CD4-positive, alpha-beta memory T cell (primary cell): ENCODE data around the gene CD63. TPM values are rescaled to one million over a fixed set of nuclear protein-coding genes. Genes with fewer than 3 reads are reported as not detected.
"Not testable (repeated sequence)": the region's sequence is repeated elsewhere in the genome, so short reads cannot be mapped to it uniquely, and the experiment has no call there.

Source experiments
- CTCF ChIA-PET: fragments of 350-600 bp; sonication (Branson Sonifier 250); formaldehyde crosslinking; loops from one replicate; lab custom pipeline; 2021; ENCODE audit warnings: inconsistent platforms; ENCODE audit not compliant: partially characterized antibody; lab: Charles Lee
- POLR2A ChIA-PET: fragments of 350-600 bp; sonication (Branson Sonifier 250); formaldehyde crosslinking; loops from one replicate; lab custom pipeline; 2021; ENCODE audit not compliant: partially characterized antibody; lab: Charles Lee
- DNase-seq, 5 donors: peaks; one replicate each; pipeline versions ENCODE4 v3.0.0 to v3.0.0-alpha.2; 2020 to 2022; ENCODE audit warnings: mixed read lengths in 1 of 5
- H3K27ac ChIP-seq: one replicate; pipeline ENCODE4 v1.7.0; 2013; ENCODE audit warnings: low read depth, low read length
- H3K27me3 ChIP-seq: 2 replicates; pipeline ENCODE4 v1.7.0; 2013; ENCODE audit warnings: mild to moderate bottlenecking, low read length, moderate library complexity; ENCODE audit not compliant: insufficient read depth
- H3K36me3 ChIP-seq: 2 replicates; pipeline ENCODE4 v1.7.0; 2013; ENCODE audit warnings: mild to moderate bottlenecking, low read length, moderate library complexity; ENCODE audit not compliant: insufficient read depth
- H3K4me1 ChIP-seq: 2 replicates; pipeline ENCODE4 v1.7.0; 2013; ENCODE audit warnings: mild to moderate bottlenecking, low read length, moderate library complexity; ENCODE audit not compliant: insufficient read depth
- H3K4me3 ChIP-seq, 2 donors: one replicate each; pipeline ENCODE4 v1.7.0; 2013; ENCODE audit warnings: low read length in 2 of 2, mild to moderate bottlenecking in 1 of 2
- H3K9me3 ChIP-seq, 2 donors: one replicate each; pipeline ENCODE4 v1.7.0; 2013; ENCODE audit warnings: low read length in 2 of 2, control low read depth in 1 of 2; ENCODE audit not compliant: control insufficient read depth in 1 of 2
- H3K27ac Mint-ChIP-seq, 7 donors: one replicate each; pipeline ENCODE4 v1.8.0; 2020 to 2021; ENCODE audit warnings: mixed read lengths in 7 of 7, mild to moderate bottlenecking in 6 of 7, inconsistent platforms in 3 of 7, moderate library complexity in 3 of 7
- H3K27me3 Mint-ChIP-seq, 2 donors: one replicate each; pipeline ENCODE4 v1.8.0; 2020 to 2021; ENCODE audit warnings: mixed read lengths in 2 of 2
- H3K36me3 Mint-ChIP-seq, 2 donors: one replicate each; pipeline ENCODE4 v1.8.0; 2020 to 2021; ENCODE audit warnings: mixed read lengths in 2 of 2, inconsistent platforms in 1 of 2, mild to moderate bottlenecking in 1 of 2
- H3K4me1 Mint-ChIP-seq, 4 donors: one replicate each; pipeline ENCODE4 v1.8.0; 2020 to 2021; ENCODE audit warnings: mixed read lengths in 4 of 4, mild to moderate bottlenecking in 1 of 4
- H3K4me3 Mint-ChIP-seq, 8 donors: one replicate each; pipeline ENCODE4 v1.8.0; 2020 to 2021; ENCODE audit warnings: mixed read lengths in 8 of 8, mild to moderate bottlenecking in 7 of 8, moderate library complexity in 6 of 8, inconsistent platforms in 3 of 8
- H3K9me3 Mint-ChIP-seq, 8 donors: one replicate each; pipeline ENCODE4 v1.8.0; 2020 to 2021; ENCODE audit warnings: mixed read lengths in 8 of 8, mild to moderate bottlenecking in 5 of 8, inconsistent platforms in 3 of 8, moderate library complexity in 1 of 8
- intact Hi-C: fragments of 100-400 bp; cut with micrococcal nuclease; formaldehyde crosslinking; loops from one replicate; pipeline ENCODE4 v1.15.1; 2023
- polyA plus RNA-seq, 2 donors: library from polyadenylated mRNA; unstranded; fragments of 300-500 nt; fragmentation: Illumina TruSeq; gene quantifications; one replicate each; pipeline ENCODE4 v1.2.3, GENCODE V29; 2021
- total RNA-seq, 2 experiments: library from RNA; stranded (reverse); gene quantifications; one replicate each; pipeline ENCODE4 v1.2.3, GENCODE V29; 2021

The CD63 gene
- total and polyA plus RNA-seq, 4 experiments from 2014 or later = 76.4 to 349 (median 135) TPM

DNA sequence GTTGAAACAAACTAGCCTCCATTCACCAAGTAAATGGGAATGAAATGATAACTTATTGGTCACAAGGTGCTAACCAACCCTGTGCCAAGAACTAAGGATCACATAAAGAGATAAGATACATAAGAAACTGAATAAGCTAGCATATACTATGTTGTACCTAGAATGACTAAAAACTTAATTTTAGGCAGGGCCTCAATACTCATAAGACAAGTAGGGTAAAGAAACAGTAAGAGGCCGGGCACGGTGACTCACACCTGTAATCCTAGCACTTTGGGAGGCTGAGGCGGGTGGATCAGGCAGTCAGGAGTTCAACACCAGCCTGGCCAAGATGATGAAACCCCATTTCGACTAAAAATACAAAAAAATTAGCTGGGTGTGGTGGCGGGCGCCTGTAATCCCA is 31.9 kb upstream of the CD63 start:
- Histone ChIP-seq H3K36me3 (peaks cover 30% of the 10 kb centered on the region), H3K27ac (no peak overlapping the region), H3K4me3 (no peak overlapping the region), H3K9me3 (no peaks in the 10 kb centered on the region), H3K4me1 (no peaks in the 10 kb centered on the region), H3K27me3 (no peaks in the 10 kb centered on the region)
- no peaks in the 10 kb centered on the region for H3K9me3 Mint-ChIP-seq
- DNase-seq = no peak
- POLR2A ChIA-PET = no interaction called here
- peak overlapping the region; percentile 6 to 84 (median 36) for H3K27ac Mint-ChIP-seq
- H3K36me3 Mint-ChIP-seq = peaks cover 25 to 52% of the 10 kb centered on the region in 2 donors
- CTCF ChIA-PET = interaction anchor here (1.4 kb wide), 1 partner anchor 12 kb away, joined by 4 read pairs; no protein-coding TSS in a partner anchor
- intact Hi-C loops = no loop called here
- no peak overlapping the region for H3K4me3 Mint-ChIP-seq
- peaks cover 0 to 4% (median 2%) of the 10 kb centered on the region in 4 donors for H3K4me1 Mint-ChIP-seq
- H3K27me3 Mint-ChIP-seq = no peaks in the 10 kb centered on the region

DNA sequence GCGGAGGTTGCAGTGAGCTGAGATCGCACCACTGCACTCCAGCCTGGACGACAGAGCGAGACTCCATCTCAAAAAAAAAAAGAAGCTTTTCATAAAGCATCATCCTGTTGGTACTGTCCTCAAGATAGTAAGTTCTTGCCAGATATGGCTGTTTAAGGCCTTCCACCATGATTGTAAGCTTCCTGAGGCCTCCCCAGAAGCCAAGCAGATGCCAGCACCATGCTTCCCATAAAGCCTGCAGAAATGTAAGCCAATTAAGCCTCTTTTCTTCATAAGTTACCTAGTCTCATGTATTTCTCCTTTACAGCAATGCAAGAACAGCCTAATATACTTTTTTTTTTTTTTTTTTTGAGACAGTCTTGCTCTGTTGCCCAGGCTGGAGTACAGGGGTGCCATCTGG is 29.8 kb upstream of the CD63 start:
- POLR2A ChIA-PET = interaction anchor here (5.3 kb wide), 1 partner anchor 15 kb away, joined by 18 read pairs; the partner anchor contains the start of gene GDF11

DNA sequence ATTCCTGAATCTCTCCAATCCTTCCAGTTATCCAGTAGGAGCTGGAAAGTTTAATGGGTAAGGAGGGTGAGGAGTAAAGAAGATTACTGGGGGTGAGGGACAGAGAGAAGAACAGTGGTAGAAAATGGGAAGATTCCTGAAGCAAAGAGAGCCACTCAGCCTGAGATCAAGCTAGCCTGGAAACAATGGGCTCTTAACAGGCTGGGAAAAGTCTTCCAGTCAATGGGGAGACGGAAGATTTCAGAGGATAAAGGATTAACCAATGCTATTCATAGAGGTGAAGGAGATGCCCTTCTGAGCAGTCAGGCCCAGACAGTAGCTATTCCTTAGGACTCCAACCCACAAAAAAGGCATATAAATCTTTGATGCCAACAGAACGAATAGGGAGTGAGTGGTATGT is 28.9 kb upstream of the CD63 start:
- H3K27me3 ChIP-seq = no peaks in the 10 kb centered on the region
- ChIA-PET POLR2A (interaction anchor here (1.7 to 5.3 kb wide), 2 partner anchors 14 to 39 kb away, joined by 6 to 18 read pairs; partner anchors contain the start of gene GDF11), CTCF (interaction anchor here (1.0 to 7.8 kb wide), 4 partner anchors 11 to 182 kb away, joined by 3 to 37 read pairs (median 3); no protein-coding TSS in a partner anchor)
- H3K4me3 ChIP-seq = no peak overlapping the region
- H3K27ac ChIP-seq = no peak overlapping the region
- H3K9me3 Mint-ChIP-seq = no peaks in the 10 kb centered on the region
- DNase-seq = no peak
- H3K4me1 ChIP-seq = no peaks in the 10 kb centered on the region
- H3K36me3 ChIP-seq = peaks cover 49% of the 10 kb centered on the region
- no peaks in the 10 kb centered on the region for H3K27me3 Mint-ChIP-seq
- no peaks in the 10 kb centered on the region for H3K9me3 ChIP-seq
- peaks cover 24 to 61% of the 10 kb centered on the region in 2 donors for H3K36me3 Mint-ChIP-seq
- no peak overlapping the region for H3K4me3 Mint-ChIP-seq
- H3K27ac Mint-ChIP-seq = peak overlapping the region; percentile 5 to 77 (median 47)
- intact Hi-C loops = no loop called here
- H3K4me1 Mint-ChIP-seq = peaks cover 0 to 5% (median 2%) of the 10 kb centered on the region in 4 donors

More for the DNA sequence above, 29.8 kb upstream of the CD63 start:
- intact Hi-C loops, H3K27me3 ChIP-seq, H3K9me3 ChIP-seq, H3K4me1 Mint-ChIP-seq, DNase-seq, H3K4me3 Mint-ChIP-seq, H3K9me3 Mint-ChIP-seq, H3K4me1 ChIP-seq, H3K27ac ChIP-seq, H3K4me3 ChIP-seq, H3K27me3 Mint-ChIP-seq: not testable (repeated sequence)
- H3K36me3 ChIP-seq = peaks cover 44% of the 10 kb centered on the region
- CTCF ChIA-PET = interaction anchor here (0.7 kb wide), 1 partner anchor 271 kb away, joined by 3 read pairs; no protein-coding TSS in a partner anchor
- peaks cover 24 to 62% of the 10 kb centered on the region in 2 donors for H3K36me3 Mint-ChIP-seq
- H3K27ac Mint-ChIP-seq = peak overlapping the region in 3 of 7 donors; percentile 17 to 57 (median 48)

DNA sequence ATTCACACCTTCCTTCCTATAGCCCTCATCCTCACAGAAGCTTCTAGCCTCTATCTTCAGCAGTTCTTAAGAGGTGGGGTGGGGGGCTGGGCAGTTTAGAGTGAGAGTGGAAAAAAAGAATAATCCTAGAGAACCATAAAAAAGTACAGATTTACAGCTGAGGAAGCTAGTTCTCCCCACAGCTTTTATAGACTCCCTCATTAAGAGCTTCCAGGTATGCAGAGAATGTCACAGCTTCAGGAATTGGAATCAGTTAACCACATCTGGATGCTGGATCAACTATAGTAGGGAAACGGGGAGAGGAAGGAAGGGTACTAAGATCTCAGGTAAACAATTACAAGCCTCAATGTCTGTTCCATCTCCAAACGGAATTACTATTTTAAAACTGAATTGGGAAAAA is 26.4 kb upstream of the CD63 start:
- H3K36me3 ChIP-seq = peaks cover 49% of the 10 kb centered on the region
- no peaks in the 10 kb centered on the region for H3K27me3 ChIP-seq
- peak overlapping the region in 6 of 7 donors; percentile 30 to 77 (median 64) for H3K27ac Mint-ChIP-seq
- no peaks in the 10 kb centered on the region for H3K9me3 Mint-ChIP-seq
- H3K4me1 Mint-ChIP-seq = peaks cover 0 to 3% (median 0%) of the 10 kb centered on the region in 4 donors
- no peak overlapping the region for H3K4me3 ChIP-seq
- H3K4me3 Mint-ChIP-seq = no peak overlapping the region
- ChIA-PET CTCF (interaction anchor here (0.6 to 7.8 kb wide), 4 partner anchors 11 to 42 kb away, joined by 3 to 37 read pairs (median 11); partner anchors contain the start of gene GDF11), POLR2A (interaction anchor here (0.7 to 5.3 kb wide), 5 partner anchors 12 to 352 kb away, joined by 3 to 18 read pairs (median 5); partner anchors contain the start of gene GDF11)
- H3K27me3 Mint-ChIP-seq = no peaks in the 10 kb centered on the region
- H3K4me1 ChIP-seq = no peaks in the 10 kb centered on the region
- DNase-seq = no peak
- no peaks in the 10 kb centered on the region for H3K9me3 ChIP-seq
- no peak overlapping the region for H3K27ac ChIP-seq
- intact Hi-C loops = no loop called here
- peaks cover 20 to 70% of the 10 kb centered on the region in 2 donors for H3K36me3 Mint-ChIP-seq

DNA sequence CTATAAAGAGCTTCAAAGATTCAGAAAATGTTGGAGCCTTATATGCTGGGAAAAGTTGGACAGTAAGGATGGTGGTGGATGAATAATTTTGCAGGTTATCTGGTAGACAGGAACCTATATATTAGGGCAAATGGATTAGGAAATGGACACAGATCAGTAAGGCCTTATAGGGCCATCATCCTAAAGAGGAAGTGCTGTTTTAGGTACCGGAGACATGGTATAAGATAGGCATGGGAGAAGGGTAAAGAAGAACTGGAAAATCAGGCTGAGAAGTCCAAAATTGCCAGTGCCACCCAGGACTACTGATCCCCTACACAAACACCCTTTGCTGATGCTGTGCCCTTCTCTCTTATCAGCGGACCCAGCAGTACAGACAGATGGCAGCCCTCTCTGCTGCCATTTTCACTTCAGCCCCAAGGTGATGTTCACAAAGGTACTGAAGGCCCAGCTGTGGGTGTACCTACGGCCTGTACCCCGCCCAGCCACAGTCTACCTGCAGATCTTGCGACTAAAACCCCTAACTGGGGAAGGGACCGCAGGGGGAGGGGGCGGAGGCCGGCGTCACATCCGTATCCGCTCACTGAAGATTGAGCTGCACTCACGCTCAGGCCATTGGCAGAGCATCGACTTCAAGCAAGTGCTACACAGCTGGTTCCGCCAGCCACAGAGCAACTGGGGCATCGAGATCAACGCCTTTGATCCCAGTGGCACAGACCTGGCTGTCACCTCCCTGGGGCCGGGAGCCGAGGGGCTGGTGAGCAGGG is 19.6 kb upstream of the CD63 start:
- Histone ChIP-seq H3K27me3 (no peaks in the 10 kb centered on the region), H3K4me3 (no peak overlapping the region), H3K27ac (no peak overlapping the region), H3K36me3 (peaks cover 10% of the 10 kb centered on the region), H3K9me3 (no peaks in the 10 kb centered on the region), H3K4me1 (peaks cover 16% of the 10 kb centered on the region)
- peaks cover 18 to 43% (median 27%) of the 10 kb centered on the region in 4 donors for H3K4me1 Mint-ChIP-seq
- no peaks in the 10 kb centered on the region for H3K9me3 Mint-ChIP-seq
- no peak overlapping the region for H3K4me3 Mint-ChIP-seq
- H3K27ac Mint-ChIP-seq = peak overlapping the region in 3 of 7 donors; percentile 31 to 56 (median 33)
- H3K27me3 Mint-ChIP-seq = no peaks in the 10 kb centered on the region
- intact Hi-C loops = no loop called here
- peaks cover 0 to 46% of the 10 kb centered on the region in 2 donors for H3K36me3 Mint-ChIP-seq
- ChIA-PET POLR2A (interaction anchor here (1.0 to 13.3 kb wide), 7 partner anchors 10 to 195 kb away, joined by 3 to 201 read pairs (median 4); partner anchors contain the start of genes DGKA, ORMDL2, PYM1 and SARNP), CTCF (interaction anchor here (1.6 to 2.1 kb wide), 5 partner anchors 10 to 281 kb away, joined by 4 to 10 read pairs (median 4); no protein-coding TSS in a partner anchor)
- no peak for DNase-seq

DNA sequence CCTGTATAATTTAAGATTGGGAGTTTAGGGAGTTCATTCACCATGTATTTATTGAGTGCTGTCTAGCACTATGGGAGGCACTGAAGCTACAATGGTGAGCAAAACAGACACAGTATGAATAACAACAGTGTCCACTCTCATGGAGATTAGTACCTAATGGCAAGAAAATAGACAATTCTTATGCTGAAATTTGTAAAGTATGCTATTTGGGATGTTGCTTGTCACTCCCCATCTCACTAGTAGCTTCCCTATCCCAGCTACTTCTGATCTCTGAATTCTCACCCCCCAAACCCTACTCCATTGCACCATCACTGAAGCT is 18.1 kb upstream of the CD63 start:
- intact Hi-C loops = no loop called here
- H3K27ac ChIP-seq = no peak overlapping the region

More for the DNA sequence above, 18.1 kb upstream of the CD63 start:
- ChIA-PET CTCF (interaction anchor here (0.9 to 2.1 kb wide), 6 partner anchors 9 to 298 kb away, joined by 3 to 10 read pairs (median 4); no protein-coding TSS in a partner anchor), POLR2A (interaction anchor here (0.8 to 13.3 kb wide), 5 partner anchors 8 to 227 kb away, joined by 3 to 201 read pairs (median 4); partner anchors contain the start of genes DGKA, ORMDL2, PYM1 and RAB5B)
- peaks cover 24 to 54% (median 34%) of the 10 kb centered on the region in 4 donors for H3K4me1 Mint-ChIP-seq
- no peaks in the 10 kb centered on the region for H3K27me3 Mint-ChIP-seq
- no peak overlapping the region for H3K4me3 Mint-ChIP-seq
- no peak overlapping the region for H3K4me3 ChIP-seq
- peaks cover 0 to 37% of the 10 kb centered on the region in 2 donors for H3K36me3 Mint-ChIP-seq
- H3K9me3 Mint-ChIP-seq = no peaks in the 10 kb centered on the region
- no peak for DNase-seq
- no peaks in the 10 kb centered on the region for H3K27me3 ChIP-seq
- peaks cover 20% of the 10 kb centered on the region for H3K4me1 ChIP-seq
- no peaks in the 10 kb centered on the region for H3K9me3 ChIP-seq
- H3K27ac Mint-ChIP-seq = peak overlapping the region in 4 of 7 donors; percentile 53 to 87 (median 66)
- no peaks in the 10 kb centered on the region for H3K36me3 ChIP-seq
